HG03571 (cell line): ENCODE measurements around the gene ACSM2A.
"Not testable (repeated sequence)": the region's sequence is repeated elsewhere in the genome, so short reads cannot be mapped to it uniquely, and the experiment has no call there.

Experiments used
- ATAC-seq: cut with Tn5 transposase; IDR thresholded peaks from one replicate; pipeline ENCODE4 v1.9.1; 2021; ENCODE audit not compliant: unreplicated experiment

ACSM2A gene

GRCh38 chr16:20446652-20447393 lies 4.5 kb upstream of the ACSM2A start:
- not testable (repeated sequence) for ATAC-seq

- not testable (repeated sequence) for ATAC-seq
Observed at GRCh38 chr16:20453633-20454032, 2.3 kb downstream of the ACSM2A start.

GRCh38 chr16:20459227-20459626 lies 7.9 kb downstream of the ACSM2A start:
- not testable (repeated sequence) for ATAC-seq

GRCh38 chr16:20460313-20460712 lies 9.0 kb downstream of the ACSM2A start:
- ATAC-seq, result not testable (repeated sequence)

DNA sequence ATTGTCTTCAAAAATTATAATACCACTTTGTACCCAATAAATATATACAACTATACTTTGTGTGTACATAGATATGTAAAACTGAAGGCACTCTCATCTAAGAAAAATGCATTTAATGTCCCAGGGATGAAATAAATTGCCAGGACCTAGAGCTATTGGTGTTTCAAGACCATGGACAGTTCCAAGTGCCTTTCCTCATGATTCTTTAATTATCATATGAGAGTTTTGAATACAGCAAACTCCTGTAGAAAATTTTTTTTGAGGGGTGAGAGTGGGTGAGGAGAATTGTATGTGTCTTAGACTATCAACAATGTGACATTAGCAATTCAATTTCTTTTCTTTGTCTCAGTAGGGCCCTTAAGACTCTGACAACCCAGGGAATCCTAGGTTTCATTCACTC lies 17.6 kb downstream of the ACSM2A start:
- ATAC-seq, result not testable (repeated sequence)

GRCh38 chr16:20469930-20470329 lies 18.6 kb downstream of the ACSM2A start:
- ATAC-seq, result not testable (repeated sequence)

GRCh38 chr16:20470732-20471131 lies 19.4 kb downstream of the ACSM2A start:
- ATAC-seq, result not testable (repeated sequence)

DNA sequence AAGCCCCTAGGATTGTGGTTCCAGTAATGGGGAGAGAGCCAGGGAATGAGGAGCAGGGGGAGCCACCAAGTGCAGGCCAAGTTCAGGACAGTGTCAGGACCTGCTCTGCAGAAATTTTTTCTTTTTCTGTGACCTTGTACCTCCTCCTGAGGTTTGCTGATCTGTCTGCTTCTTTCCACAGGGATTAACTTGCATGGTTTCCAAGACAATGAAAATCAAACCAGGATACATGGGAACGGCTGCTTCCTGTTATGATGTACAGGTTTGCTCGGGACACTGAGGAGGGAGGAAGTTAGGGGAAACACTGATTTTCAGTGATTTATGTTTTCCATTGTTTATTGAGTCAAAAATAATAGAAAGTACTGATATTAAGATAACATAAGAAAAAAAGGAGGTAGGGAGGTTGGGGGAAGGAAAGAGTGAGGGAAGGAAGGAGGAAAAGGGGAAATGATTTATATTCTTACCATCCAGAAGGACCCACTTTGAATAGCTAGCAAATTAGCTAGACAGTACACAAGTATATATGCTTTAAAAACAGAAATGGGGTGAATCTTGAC lies 25.9 kb downstream of the ACSM2A start:
- ATAC-seq, result not testable (repeated sequence)

DNA sequence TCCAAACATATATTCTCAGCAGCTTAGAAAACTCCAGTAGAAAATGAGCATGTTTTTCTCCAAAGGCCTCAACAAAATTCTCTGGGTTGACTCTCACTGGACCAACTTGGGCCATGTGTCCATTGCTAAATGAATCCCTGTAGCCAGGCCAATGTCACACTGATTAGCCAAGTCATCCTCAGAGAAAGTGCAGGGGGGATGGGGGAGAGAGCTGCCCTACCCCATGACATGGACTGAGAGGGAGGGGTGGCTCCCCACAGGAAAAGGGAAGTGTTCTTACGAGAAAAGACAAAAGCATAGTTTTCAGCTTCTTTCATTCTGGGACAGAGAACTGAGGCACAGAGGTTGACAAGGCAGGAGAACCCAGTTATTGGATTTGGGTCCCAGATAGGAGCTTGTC lies 32.7 kb downstream of the ACSM2A start:
- not testable (repeated sequence) for ATAC-seq

DNA sequence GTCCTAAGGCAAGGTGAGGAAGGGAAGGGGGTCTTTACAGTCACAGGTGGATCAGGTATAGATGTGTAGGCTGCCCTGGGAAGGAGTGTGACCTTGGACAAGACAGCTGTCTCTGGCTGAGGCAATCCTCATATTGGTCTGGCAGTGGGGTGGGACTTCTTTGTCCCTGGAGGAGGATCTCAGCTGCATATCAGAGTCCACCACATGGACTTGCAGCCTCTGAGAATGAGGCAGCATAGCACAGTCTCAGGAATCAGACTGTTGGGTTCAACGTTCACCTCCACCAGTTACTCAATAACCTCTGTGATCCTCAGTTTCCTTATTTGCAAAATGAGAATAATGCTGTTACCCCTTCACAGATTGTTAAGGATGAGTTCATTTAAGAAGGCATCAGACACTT lies 33.4 kb downstream of the ACSM2A start:
- ATAC-seq, result no peak

DNA sequence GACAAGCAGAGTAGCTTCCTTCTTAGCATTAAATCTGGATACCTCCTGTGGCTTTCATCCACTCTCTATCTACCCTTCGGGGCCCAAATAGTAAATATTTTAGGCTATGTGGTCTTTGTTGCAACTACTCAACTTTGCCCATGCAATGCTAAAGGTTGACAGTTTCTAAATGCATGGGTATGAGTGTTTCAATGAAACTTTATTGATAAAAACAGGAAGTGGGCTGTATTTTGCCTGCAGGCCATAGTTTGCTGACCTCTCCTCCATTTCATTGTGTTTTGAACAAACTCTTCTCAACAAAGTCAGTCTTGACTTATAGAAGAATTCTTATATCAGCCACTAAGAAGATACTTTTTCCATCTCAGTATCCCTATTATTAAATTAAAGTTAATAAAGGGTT lies 34.1 kb downstream of the ACSM2A start:
- ATAC-seq, result no peak

GRCh38 chr16:20490994-20491393 lies 39.7 kb downstream of the ACSM2A start:
- not testable (repeated sequence) for ATAC-seq

GRCh38 chr16:20491448-20491847 lies 40.1 kb downstream of the ACSM2A start:
- ATAC-seq, result not testable (repeated sequence)

GRCh38 chr16:20504418-20504817 lies 53.1 kb downstream of the ACSM2A start:
- ATAC-seq, result no peak

GRCh38 chr16:20507280-20507679 lies 56.0 kb downstream of the ACSM2A start:
- ATAC-seq, result no peak

- no peak for ATAC-seq
Observed at GRCh38 chr16:20510323-20510722, 59.0 kb downstream of the ACSM2A start.

GRCh38 chr16:20515688-20516090 lies 64.4 kb downstream of the ACSM2A start:
- no peak for ATAC-seq

- ATAC-seq, result no peak
Observed at GRCh38 chr16:20517149-20517548, 65.8 kb downstream of the ACSM2A start.

GRCh38 chr16:20519231-20519630 lies 67.9 kb downstream of the ACSM2A start:
- ATAC-seq, result no peak

DNA sequence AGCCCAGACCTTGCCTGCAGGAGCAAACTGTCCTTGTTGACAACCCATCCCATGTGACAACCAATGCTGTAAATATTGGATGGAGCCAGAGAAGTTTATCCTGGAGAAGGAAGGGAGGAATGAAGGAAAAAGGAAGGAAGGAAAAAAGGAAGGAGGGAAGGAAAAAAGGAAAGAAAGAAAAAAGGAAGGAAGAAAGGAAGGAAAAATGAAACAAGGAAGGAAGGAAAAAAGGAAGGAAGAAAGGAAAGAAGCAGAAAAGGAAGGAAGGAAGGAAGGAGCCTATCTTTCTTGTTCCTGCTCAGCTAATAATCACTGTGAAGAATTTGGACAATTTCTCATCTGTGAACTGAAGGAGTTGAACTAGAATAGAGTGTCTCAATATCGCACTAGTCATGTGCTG lies 68.8 kb downstream of the ACSM2A start:
- no peak for ATAC-seq

- ATAC-seq, result not testable (repeated sequence)
Observed at GRCh38 chr16:20531795-20532194, 80.5 kb downstream of the ACSM2A start.

DNA sequence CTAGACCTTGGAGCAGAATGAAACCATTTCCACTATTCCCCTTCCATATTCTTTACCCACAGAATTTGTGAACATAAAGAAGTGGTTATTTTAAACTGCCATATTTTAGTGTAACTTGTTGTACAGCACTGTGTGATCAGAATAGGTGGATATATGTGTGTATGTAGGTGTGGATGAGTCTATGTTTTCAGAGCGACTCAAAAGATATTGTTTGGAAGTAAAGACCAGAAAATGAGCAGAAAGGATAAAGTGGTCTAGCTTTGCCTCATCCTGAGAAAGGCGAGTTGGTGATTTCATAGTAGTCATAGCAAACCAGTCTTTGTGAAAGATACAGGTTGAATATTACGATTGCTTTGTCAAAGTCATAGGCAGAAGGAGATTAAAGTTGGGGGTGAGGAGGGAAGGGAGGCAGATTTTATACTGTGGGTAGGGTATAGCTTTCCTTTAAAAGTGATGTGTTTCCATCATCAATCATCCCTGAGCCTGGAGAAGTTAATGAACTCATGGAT lies 81.0 kb downstream of the ACSM2A start:
- ATAC-seq, result not testable (repeated sequence)
